Measurements from ENCODE around the gene TSPAN9. TPM values are rescaled to one million over a fixed set of nuclear protein-coding genes. Genes with fewer than 3 reads are reported as not detected.

TSPAN9 gene
- polyA plus RNA-seq, 1 donor (not counting 4 experiments of a cell fraction or from before 2014, with no cell fraction given): 27.5 TPM

- Histone ChIP-seq H3K9me3 (ENCODE audit: control insufficient read depth, low read depth, low read length) (no peaks in the 10 kb centered on the region), H3K4me1 (ENCODE audit: control insufficient read depth, extremely low read depth, insufficient read depth, low read length) (no peaks in the 10 kb centered on the region), H3K36me3 (ENCODE audit: control insufficient read depth in 2 of 2, extremely low read depth in 1 of 2, insufficient read depth in 2 of 2, low read length in 2 of 2) (no peaks in the 10 kb centered on the region), H3K9me1 (ENCODE audit: control insufficient read depth, extremely low read depth, insufficient read depth, low read length) (no peaks in the 10 kb centered on the region), H3K9ac (ENCODE audit: control insufficient read depth, extremely low read depth, insufficient read depth, low read length) (no peak overlapping the region), H3K4me3 (ENCODE audit: control insufficient read depth in 2 of 3, extremely low read depth in 1 of 3, insufficient read depth in 2 of 3, low read depth in 1 of 3, low read length in 3 of 3) (no peak overlapping the region), H3K27ac (ENCODE audit: control insufficient read depth, insufficient read depth, low read length) (no peak overlapping the region), H2AFZ (ENCODE audit: control insufficient read depth, low read length) (no peak overlapping the region), H3K27me3 (ENCODE audit: control insufficient read depth, extremely low read depth, insufficient read depth, low read length) (no peaks in the 10 kb centered on the region), H4K20me1 (ENCODE audit: control insufficient read depth, extremely low read depth, insufficient read depth, low read length) (peaks cover 10% of the 10 kb centered on the region), H3K4me2 (ENCODE audit: control insufficient read depth, extremely low read depth, insufficient read depth, low read depth, low read length) (no peak overlapping the region), H3K79me2 (ENCODE audit: control insufficient read depth, insufficient read depth, low read length) (no peaks in the 10 kb centered on the region)
- FAIRE-seq: no peak
- DNase-seq (ENCODE audit: low read depth, low spot score): no peak
- dilution Hi-C loops (cut with MboI; ENCODE audit: extremely low pct_ligation_motif_present, low sequenced_read_pairs): no loop called here
- TF ChIP-seq EZH2 (IDR thresholded peaks at IDR 0.05; ENCODE audit: low read length) (no peak), CTCF (optimal IDR thresholded peaks at IDR 0.05 in 1 of 3, IDR thresholded peaks at IDR 0.05 in 1 of 3, conservative IDR thresholded peaks at IDR 0.05 in 1 of 3; ENCODE audit: extremely low read depth in 1 of 3, insufficient read depth in 2 of 3, low read length in 3 of 3) (no peak)
Observed at GRCh38 chr12:3191450-3191849, 114.3 kb downstream of the TSPAN9 start.

- FAIRE-seq: no peak
- dilution Hi-C loops (cut with MboI; ENCODE audit: extremely low pct_ligation_motif_present, low sequenced_read_pairs): no loop called here
Observed at GRCh38 chr12:3192221-3192620, 115.0 kb downstream of the TSPAN9 start.

More at GRCh38 chr12:3192221-3192620, 115.0 kb downstream of the TSPAN9 start:
- Histone ChIP-seq H3K27ac (ENCODE audit: control insufficient read depth, insufficient read depth, low read length) (no peak overlapping the region), H3K36me3 (ENCODE audit: control insufficient read depth in 2 of 2, extremely low read depth in 1 of 2, insufficient read depth in 2 of 2, low read length in 2 of 2) (no peaks in the 10 kb centered on the region), H3K9ac (ENCODE audit: control insufficient read depth, extremely low read depth, insufficient read depth, low read length) (no peak overlapping the region), H3K4me1 (ENCODE audit: control insufficient read depth, extremely low read depth, insufficient read depth, low read length) (no peaks in the 10 kb centered on the region), H3K4me2 (ENCODE audit: control insufficient read depth, extremely low read depth, insufficient read depth, low read depth, low read length) (no peak overlapping the region), H2AFZ (ENCODE audit: control insufficient read depth, low read length) (no peak overlapping the region), H3K9me1 (ENCODE audit: control insufficient read depth, extremely low read depth, insufficient read depth, low read length) (no peaks in the 10 kb centered on the region), H3K27me3 (ENCODE audit: control insufficient read depth, extremely low read depth, insufficient read depth, low read length) (no peaks in the 10 kb centered on the region), H3K4me3 (ENCODE audit: control insufficient read depth in 2 of 3, extremely low read depth in 1 of 3, insufficient read depth in 2 of 3, low read depth in 1 of 3, low read length in 3 of 3) (no peak overlapping the region), H3K9me3 (ENCODE audit: control insufficient read depth, low read depth, low read length) (no peaks in the 10 kb centered on the region), H4K20me1 (ENCODE audit: control insufficient read depth, extremely low read depth, insufficient read depth, low read length) (peaks cover 7% of the 10 kb centered on the region), H3K79me2 (ENCODE audit: control insufficient read depth, insufficient read depth, low read length) (no peaks in the 10 kb centered on the region)
- DNase-seq (ENCODE audit: low read depth, low spot score): no peak
- TF ChIP-seq EZH2 (IDR thresholded peaks at IDR 0.05; ENCODE audit: low read length) (no peak), CTCF (optimal IDR thresholded peaks at IDR 0.05 in 1 of 3, IDR thresholded peaks at IDR 0.05 in 1 of 3, conservative IDR thresholded peaks at IDR 0.05 in 1 of 3; ENCODE audit: extremely low read depth in 1 of 3, insufficient read depth in 2 of 3, low read length in 3 of 3) (no peak)
